HG02678 (cell line): ENCODE data around the gene DNAH2.
"Not testable (repeated sequence)": the region's sequence is repeated elsewhere in the genome, so short reads cannot be mapped to it uniquely, and the experiment has no call there.

ENCODE experiments used
- ATAC-seq: cut with Tn5 transposase; IDR thresholded peaks from one replicate; pipeline ENCODE4 v1.9.1; 2021; ENCODE audit warnings: mild to moderate bottlenecking, moderate library complexity; ENCODE audit not compliant: unreplicated experiment

Gene DNAH2

DNA sequence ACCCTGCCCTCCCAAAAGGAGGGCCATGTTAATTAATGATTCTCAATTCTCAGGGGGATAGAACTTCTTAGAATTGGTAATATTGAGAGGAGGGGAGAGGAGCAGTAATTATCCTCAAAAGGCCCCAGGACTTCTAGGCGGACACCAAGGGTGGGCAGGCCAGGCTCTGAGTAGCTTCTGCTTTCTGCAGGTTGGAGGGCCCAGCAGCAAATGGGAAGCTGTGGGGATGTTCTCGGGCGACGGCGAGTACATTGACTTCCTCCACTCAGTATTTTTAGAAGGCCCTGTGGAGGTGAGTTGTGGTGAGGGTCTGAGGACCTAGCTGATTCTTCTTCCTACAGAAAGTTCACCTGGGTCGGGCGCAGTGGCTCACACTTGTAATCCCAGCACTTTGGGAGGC is 57.5 kb downstream of the DNAH2 start:
- no peak for ATAC-seq

DNA sequence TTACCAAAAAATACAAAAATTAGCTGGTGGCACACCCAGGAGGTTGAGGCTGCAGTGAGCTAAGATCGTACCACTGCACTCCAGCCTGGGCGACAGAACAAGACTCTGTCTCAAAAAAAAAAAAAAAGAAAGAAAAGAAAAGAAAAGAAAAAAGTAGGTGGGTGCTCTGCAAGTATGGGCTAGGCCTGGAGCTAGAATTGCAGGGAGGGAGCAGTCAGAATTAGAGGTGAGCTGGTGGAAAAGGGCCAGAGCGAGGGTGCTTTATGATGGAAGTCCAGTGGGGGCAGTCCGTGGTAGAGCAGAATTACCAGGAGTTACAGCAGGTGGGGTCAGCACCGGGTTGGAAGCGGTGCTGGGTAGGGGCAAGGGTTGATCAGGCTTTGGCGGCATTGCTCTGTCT is 59.5 kb downstream of the DNAH2 start:
- ATAC-seq: no peak

DNA sequence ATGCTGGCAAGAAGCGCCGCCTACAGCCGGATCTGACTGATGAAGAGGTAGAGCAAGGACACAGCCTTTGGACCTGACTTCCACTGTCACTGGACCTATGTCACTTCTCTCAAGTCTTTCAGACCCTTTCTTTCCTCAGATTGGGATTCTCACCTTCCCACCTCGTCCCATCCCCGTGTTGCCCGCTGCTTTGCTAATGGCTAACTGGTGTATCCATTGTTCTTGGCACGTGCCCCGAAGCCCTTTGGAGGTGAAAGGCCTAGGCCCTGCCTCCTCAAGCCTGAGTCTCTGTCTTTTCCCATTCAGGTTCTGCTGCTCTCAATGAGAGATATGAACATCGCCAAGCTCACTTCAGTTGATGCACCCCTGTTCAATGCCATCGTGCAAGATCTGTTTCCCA is 63.2 kb downstream of the DNAH2 start:
- ATAC-seq: no peak

DNA sequence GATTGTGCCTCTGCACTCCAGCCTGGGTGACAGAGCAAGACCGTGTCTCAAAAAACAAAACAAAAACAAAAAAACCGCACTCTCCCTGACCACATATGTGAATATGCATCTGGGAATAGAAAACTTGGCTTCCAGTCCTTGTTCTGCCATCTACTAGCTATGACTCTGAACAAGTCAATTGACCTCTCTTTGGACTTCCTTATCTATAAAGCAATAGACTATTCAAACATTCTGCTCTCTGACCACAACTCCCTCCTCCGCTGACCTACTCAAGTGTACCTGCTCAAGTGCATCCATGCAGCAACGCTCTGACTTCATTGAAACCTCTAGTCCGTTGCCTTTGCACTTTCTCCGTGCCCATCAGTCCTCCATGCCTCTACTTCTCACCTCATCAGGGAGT is 63.9 kb downstream of the DNAH2 start:
- ATAC-seq: no peak

DNA sequence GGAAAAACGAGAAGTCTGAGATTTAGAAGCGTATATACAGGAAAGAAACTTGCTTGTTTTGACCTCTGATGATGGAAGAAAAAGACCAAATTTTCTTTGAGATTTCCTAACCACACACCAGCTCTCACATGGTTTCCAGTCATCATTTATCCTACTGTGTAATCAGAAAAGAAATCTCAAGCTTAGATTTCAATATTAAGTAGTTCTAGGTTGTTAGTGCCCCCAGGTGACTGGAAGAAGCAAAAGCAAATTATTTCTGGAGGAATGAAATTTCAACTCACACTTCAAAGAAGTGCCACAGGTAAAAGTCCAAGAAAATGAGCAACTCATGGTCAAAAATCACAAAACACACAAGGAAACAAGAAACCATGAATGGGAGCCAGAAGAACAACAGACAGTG is 64.7 kb downstream of the DNAH2 start:
- no peak for ATAC-seq

DNA sequence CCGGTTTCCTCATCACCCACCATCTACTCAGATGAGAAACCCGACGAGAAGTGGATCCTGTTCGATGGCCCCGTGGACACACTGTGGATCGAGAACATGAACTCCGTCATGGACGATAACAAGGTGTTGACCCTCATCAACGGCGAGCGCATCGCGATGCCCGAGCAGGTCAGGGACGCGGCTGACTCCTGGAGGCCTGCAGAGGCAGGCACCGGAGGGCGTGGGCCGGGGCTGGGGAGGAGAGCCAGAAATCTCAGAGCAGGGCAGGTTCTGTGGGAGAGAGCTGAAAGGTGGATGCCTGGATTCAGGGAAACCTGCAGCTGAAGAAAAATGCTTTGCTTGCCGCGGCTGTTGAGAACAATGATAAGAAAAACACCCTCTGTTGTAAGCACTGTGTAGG is 69.3 kb downstream of the DNAH2 start:
- no peak for ATAC-seq

DNA sequence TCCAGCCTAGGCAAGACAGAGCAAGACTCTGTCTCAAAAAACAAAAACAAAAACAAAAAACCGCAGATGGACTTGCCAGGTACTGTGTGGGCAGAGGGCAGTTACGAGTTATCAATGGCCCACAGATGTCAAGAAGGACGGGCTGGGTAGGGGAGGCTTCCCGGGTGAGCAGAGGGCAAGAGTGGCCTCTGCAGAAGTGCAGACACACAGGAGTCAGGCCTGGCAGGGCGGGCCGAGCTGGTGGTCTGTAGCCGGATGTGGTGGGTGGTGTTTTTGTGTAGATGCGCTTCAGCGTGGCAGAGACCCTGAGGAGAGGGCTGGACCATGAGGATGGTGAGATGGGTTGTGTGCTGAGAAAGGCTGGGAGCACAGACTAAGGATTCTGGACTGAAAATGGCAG is 71.6 kb downstream of the DNAH2 start:
- ATAC-seq: no peak

DNA sequence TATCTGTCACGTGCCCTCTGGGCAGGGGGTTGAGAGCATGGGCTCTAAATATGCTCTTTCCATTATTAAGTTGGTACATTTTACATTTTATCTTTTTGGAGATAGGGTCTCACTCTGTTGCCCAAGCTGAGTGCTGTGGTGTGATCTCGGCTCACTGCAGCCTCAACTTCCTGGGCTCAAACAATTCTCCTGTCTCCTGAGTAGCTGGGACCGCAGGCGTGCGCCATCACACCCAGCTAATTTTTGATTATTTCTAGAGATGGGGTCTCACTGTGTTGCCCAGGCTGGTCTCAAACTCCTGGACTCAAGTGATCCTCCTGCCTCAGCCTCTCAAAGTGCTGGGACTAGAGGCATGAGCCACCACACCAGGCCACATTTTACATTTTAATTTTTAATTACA is 72.6 kb downstream of the DNAH2 start:
- no peak for ATAC-seq

DNA sequence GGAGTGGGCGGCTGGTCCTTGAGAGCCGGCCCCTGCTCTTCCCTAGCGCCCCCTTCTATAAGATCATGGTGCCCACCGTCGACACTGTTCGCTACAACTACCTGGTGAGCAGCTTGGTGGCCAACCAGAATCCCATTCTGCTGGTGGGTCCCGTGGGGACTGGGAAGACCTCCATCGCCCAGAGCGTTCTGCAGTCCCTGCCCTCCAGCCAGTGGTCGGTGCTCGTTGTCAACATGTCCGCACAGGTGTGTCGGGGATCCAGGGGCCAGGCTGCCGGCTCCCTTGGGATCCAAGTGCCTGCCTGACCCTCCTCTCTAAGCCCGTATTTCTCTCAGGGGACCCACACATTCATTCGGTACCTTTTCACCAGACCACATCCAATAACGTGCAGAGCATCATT is 75.1 kb downstream of the DNAH2 start:
- no peak for ATAC-seq

DNA sequence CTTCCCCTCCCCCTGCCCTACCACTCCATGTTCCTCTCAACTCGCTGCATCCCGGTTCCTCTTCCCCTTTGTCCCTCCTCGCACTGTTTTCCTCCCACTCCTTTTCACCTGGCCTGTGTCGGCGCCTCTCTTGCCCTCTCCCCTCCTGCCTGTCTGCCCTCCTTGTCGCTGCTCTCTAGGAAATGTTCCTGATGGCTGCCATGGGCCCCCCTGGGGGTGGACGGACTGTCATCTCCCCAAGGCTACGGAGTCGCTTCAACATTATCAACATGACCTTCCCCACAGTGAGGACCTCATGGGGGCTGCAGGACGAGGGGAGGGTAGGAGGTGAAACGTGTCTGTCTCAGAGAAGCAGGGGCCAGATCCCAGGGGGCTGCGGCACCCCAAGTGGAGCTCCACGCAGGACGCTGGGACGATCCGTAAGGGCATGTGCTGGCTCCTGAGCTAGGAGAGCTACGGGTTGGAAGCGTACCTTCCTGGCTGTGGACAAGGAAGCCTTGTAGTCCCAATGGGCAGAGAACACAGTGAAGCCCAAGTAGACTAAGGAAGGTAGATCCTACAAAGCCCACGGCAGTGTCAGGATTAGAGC is 76.6 kb downstream of the DNAH2 start:
- no peak for ATAC-seq

DNA sequence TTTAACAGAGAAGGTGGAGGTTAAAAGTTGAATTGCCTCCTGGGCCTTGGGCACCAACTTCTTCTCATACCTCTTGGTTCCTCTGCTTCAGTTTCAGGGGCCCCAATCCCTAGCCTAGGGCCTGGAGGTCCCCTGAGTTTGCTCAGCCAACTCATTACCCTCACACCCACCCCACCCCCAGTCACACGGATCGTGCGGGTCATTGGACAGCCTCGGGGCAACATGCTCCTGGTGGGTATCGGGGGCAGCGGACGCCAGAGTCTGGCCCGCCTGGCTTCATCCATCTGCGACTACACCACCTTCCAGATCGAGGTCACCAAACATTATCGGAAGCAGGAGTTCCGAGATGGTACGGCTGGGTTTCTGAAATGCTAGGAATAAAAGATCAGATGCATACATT is 80.4 kb downstream of the DNAH2 start:
- ATAC-seq: no peak

DNA sequence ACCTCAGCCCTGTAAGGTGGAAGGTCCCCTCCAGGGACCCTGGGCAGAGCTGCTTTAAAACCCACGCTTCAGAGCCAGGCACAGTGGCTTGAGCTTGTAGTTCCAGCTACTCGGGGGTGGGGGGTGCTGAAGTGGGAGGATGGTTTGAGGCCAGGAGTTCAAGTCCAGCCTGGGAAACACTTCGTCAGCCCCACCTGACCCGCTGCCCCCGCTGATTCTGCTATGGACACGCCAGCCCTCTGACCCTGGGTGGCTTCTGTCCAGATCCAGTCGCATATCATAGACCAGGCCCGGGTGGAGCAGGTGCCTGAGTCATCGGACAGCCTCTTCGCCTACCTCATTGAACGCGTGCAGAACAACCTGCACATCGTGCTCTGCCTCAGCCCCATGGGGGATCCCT is 81.3 kb downstream of the DNAH2 start:
- no peak for ATAC-seq

DNA sequence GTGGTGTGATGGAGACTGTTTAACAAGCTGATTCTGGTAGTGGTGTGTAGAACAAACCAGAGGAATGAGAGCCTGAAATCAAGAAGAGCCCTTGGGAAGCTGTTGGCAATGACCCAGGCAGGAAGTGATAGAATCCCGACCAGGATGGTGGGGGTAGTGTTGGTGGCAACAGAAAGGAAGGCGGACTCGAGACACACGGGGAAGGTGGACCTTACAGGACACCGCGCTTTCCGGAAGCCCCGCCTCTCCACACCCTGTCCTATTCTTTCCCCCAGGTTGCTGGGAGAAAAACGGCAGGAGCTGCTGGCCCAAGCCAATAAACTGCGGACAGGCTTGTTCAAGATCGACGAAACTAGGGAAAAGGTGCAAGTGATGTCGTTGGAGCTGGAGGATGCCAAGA is 86.4 kb downstream of the DNAH2 start:
- ATAC-seq: no peak

DNA sequence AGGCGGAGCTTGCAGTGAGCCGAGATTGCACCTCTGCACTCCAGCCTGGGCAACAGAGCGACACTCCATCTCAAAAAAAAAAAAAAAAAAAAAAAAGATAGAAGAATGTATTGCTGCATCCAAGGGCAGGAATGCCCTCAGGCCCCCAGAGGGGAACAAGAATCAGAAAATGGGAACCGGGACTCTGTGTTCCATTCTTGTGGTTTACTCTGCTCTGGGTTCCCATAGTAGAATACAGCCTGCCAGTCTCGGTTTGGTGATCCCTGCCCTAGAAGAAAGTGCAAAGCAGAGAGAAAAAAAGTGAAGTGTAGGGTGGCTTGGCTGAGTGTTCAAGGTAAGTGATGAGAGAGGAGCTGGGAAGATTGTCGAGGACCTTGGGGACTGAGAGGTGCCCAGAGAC is 89.0 kb downstream of the DNAH2 start:
- ATAC-seq: no peak

DNA sequence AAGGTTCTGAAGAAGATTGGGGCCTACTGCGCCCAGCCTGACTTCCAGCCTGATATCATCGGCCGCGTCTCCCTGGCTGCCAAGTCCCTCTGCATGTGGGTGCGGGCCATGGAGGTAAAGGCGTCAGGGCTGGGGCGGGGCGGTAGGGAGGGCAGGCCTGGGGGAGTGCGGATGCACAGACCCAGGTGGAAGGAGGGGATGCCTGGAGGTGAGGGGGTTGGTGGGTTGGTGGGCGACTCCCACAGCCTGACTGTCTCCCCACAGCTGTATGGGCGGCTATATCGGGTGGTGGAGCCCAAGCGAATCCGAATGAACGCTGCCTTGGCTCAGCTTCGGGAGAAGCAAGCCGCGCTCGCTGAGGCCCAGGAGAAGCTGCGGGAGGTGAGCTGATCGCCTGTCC is 89.7 kb downstream of the DNAH2 start:
- ATAC-seq: no peak

DNA sequence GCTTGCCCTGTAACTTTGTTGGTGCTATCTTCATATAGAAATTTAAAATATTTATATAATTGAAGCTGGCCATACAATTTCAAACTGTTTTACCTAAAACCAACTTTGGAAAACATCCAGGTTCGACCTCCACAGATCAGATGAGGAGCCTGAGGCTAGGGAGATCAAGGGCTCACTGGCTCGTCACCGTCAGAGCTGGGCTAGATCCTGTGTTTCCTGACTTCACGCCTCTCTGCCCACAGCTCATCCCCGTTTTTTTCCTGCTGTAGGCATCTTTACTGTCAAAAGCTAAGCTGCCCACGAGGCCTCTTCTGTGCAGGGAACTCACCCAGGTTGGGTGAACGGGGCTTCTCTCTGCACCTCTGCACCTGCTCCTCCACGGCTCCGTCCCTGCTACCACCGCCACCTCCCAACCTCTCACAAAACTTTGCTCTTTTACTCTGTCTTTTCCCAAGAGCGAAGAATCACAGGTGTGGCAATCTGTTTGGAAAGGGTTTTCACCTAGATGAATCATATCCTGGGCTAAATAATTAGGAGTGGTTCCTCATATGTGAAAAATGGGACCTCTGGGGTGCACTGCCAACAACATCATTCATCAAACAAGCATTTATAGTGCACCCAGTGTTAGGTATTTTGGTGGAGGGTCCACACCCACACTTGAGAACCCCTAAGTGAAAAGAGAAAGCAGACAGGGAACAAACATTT is 91.7 kb downstream of the DNAH2 start:
- no peak for ATAC-seq

DNA sequence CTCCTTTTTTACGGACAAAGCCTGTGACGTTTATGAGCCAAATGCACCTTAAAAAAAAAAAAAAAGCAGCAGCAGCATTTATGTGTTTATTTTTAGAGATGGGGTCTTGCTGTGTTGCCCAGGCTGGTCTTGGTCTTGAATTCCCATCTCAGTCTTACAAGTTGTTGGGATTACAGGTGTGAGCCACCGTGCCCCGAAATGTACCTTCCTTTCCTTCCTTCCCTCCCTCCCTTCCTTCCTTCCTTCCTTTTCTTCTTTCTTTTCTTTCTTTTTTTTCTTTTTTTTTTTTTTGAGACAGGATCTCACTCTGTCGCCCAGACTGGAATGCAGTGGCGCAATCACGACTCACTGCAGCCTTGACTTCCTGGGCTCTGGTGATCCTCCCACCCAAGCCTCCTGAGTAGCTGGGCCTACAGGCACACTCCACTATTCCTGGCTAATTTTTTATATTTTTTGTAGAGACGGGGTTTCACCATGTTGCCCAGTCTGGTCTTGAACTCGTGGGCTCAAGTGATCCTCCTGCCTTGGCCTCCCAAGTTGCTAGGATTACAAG is 92.3 kb downstream of the DNAH2 start:
- ATAC-seq: not testable (repeated sequence)

DNA sequence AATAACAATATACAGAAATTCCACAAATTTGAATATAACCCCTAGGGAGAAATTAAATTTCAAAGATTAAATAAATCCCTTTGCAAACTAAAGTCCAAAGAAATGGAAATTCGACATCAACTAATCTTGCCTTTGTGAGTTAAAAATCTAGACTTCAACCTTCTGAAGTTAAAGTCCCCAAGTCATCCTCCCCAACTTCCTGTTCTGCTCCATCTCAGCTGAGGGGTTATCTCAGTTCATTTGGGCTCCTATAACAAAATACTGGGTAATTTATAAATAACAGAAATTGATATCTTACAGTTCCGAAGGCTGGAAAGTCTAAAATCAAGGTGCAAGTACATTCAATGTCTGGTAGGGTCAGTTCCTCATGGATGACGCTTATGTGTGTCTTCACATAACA is 93.7 kb downstream of the DNAH2 start:
- no peak for ATAC-seq

DNA sequence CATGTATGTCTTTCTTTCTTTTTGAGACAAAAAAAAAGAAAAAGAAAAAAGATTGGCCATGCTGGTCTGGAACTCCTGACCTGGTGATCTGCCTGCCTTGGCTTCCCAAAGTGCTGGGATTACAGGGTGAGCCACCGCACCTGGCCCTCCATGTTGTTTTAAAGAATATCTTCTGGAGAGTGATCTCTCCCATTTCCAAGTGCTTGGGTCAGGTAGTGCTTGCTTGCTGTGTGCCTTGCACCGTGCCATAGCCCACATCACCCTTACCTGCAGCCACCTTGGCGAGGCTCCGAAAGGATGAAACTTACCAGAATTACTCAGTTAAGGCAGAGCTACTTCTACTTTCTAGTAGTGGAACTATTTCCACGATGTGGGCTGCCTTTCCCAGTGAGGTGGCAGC is 97.4 kb downstream of the DNAH2 start:
- ATAC-seq: no peak

DNA sequence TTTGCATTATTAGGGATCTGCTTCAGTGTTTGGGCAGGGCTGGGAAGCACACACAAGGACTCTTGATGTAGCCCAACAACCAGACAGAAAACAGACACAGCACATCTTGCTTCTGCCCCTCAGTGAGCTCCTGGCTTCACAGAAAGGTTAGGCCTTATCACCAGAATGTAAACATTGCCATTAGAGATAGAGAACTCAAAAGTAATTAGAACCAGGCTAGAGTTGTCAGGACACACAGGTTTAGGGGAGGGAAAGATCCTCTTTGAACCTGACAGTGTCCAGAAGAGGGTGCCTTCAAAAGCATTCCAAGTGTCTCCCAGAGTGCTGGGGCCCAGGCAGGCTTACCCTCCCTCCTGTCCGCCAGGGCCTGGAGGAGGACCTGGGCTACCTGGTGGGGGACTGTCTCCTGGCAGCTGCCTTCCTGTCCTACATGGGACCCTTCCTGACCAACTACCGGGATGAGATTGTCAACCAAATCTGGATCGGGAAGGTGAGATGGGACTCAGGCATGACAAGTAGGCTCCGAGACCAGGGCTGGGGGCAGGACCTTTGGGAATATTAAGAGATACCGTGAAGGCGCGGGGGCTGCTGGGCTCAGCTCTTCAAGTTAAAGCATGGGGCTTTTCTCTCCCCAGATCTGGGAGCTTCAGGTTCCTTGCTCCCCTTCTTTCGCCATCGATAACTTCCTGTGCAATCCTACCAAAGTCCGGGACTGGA is 99.5 kb downstream of the DNAH2 start:
- ATAC-seq: no peak

DNA sequence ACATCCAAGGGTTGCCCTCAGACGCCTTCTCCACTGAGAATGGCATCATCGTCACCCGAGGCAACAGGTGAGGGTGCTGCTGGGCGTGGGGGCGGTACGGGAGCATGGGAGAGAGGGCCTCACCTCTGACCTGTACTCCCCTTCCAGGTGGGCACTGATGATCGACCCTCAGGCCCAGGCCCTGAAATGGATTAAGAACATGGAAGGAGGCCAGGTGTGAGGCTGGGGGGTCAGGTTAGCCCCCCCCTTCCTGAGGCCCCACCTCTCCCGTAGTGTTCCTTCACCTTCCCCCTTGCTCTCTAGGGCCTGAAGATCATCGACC is 100.1 kb downstream of the DNAH2 start:
- ATAC-seq: no peak

DNA sequence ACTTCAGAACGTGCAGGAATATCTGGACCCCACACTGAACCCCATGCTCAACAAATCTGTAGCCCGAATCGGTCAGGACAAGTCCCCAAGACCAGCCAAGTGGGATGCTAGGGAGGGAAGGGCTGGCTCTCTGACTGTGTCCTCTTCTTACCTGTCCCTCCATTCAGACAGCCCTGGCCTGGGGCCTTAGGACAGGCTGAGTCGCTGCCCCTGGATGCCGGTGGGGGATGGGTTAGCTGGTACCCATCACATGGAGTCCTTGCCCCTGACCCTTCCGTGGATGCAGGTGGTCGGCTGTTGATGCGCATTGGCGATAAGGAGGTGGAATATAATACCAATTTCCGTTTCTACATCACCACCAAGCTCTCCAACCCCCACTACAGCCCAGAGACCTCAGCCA is 100.5 kb downstream of the DNAH2 start:
- ATAC-seq: no peak
